Inflammatory macrophage (primary cell): Measurements from ENCODE around the gene GPC5.
"Not testable (repeated sequence)": the region's sequence is repeated elsewhere in the genome, so short reads cannot be mapped to it uniquely, and the experiment has no call there.

Experiments used
- DNase-seq, 2 donors: peaks; one replicate each; pipeline ENCODE4 v3.0.0-alpha.2; 2020 to 2022

GPC5 gene

DNA sequence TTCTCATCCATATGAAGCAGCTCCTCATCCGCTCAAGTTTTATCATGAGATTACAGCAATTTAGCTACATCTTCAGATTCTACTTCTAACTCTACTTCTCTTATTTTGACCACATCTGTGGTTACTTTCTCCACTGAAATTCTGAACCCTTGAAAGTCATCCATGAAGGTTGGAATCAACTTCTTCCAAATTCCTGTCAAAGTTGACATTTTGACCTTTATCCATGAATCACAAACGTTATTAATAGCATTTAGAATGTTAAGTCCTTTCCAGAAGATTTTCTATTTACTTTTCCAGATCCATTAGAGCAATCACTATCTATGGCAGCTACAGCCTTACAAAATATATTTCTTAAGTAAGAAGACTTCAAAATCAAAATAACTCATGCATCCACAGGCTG is 1406.5 kb downstream of the GPC5 start:
- DNase-seq: no peak

DNA sequence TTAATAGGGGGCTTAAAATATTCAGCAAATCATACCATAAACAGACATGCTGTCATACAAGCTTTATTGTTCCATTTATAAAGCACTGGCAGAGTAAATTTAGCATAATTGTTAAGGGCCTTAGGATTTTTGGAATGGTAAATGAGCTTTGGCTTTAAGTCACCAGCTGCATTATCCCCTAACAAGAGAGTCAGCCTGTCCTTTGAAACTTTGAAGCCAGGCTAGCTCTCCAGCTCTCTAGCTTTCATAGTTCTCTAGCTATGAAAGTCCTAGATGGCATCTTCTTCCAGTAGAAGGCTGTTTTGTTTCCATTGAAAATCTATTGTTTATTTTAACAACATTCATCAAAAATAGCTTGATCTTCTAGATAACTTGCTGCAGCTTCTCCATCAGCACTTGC is 1407.3 kb downstream of the GPC5 start:
- DNase-seq: no peak

DNA sequence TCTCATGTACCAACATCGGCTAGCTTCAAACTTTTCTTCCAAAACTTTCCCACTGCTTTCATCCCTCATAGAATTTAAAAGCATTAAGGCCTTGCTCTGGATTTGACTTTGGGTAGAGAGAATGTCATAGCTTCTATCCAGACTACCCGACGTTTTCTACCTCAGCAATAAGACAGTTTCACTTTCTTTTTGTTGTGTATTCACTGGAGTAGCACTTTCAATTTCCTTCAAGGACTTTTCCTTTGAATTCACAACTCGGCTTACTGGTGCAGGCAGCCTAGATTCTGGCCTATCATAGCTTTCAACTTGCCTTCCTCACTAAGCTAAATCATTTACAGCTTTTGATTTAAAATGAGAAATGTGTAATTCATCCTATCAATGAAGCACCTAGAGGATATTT is 1407.8 kb downstream of the GPC5 start:
- no peak for DNase-seq

DNA sequence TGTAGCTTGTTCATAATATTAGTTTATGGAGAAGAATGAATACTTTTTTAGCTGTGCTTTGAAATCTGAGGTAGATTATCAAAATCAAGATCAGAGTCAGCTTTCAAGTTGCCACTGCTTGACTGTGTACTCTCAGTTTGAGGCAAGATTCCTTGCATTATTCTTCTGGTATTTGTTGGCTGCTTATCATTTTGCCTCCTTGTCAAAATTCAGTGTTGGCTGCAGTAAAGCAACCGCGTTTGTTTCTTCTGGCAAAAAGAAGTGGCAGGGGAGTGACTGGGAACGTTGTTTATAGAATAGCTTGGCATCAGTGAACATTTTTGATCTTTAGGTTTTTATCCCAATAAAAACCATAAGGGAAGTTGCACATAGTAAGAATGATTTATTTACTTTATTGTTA is 1408.9 kb downstream of the GPC5 start:
- no peak for DNase-seq

DNA sequence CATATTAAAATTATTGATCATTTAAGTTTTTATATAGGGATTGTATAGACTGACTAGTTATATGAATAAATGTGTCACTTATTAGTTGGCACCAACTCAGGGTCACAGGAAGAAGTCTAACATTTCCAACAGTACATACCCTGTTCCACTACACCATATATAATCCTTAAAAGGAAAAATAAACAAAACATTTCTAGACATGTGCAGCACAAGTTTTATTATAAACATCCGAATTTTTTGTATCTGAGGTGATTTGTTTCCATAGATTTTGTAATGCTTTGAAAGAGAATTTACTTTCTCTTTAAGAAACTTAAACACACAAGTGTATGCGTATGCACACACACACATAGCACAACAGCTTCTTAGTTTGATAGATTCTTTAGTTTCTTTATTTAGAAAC is 1409.5 kb downstream of the GPC5 start:
- no peak for DNase-seq

DNA sequence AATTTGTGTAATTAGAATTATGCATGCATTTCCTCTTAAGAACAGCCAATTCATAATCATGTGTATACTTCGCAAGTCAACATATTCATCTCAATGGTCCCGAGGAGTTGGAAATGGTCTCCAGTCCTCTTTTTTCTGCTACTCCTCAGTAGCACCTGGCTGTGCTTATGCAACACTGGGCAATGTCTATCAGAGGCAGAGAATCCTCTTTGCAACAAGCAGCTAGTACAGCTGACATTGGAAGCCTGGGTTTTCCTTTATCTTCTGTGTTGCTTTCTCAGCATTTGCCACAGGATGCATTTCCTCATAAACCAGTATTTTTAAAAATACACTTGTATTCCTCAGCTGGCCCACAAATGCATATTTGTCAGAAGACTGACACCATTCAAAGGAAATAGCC is 1422.9 kb downstream of the GPC5 start:
- no peak for DNase-seq

DNA sequence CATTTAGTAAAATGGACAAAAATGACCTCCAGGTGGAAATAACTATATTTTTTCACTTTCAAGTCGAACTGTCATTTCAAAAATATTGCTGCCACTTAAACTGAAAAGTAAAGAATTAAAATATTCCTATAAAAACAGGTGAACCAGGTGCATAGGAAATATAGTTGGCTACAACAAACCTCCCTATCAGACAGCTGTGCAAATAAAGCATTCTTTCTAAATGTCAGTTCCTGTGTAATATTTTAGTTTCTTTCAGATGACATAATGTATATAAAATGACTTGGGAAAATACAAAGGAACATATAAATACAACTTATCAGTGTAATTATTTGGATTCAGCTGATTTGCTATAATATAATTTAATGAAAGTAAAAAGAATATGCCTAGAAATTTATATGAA is 1424.6 kb downstream of the GPC5 start:
- no peak for DNase-seq

DNA sequence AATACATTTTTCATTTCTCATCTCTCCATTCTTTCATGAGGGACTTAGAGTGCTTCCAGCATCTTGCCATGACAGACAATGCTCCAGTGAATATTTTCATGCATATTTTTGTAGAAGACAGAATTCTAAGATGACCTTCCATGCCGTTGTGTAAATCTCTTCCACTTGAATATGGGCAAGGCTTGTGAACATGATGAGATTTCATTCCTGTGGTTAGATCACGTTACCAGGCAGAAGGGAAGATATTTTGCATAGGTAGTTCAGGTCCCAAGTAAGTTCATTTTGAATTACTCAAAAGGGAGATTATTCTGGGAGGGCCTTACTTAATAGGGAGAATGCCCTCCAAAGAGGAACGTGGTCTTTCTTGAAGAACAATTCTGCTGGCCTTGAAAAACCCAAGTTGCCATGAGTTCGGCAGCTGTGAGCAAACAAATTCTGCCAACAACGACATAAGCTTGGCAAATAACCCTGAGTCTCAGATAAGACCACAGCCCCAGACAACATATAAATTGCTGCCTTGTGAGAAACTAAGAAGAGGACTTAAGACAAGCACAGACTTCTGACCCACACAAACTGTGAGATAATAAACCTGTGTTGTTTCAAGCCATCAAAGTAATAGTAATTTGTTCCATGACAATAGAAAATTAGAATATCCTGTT is 1427.6 kb downstream of the GPC5 start:
- DNase-seq: no peak

DNA sequence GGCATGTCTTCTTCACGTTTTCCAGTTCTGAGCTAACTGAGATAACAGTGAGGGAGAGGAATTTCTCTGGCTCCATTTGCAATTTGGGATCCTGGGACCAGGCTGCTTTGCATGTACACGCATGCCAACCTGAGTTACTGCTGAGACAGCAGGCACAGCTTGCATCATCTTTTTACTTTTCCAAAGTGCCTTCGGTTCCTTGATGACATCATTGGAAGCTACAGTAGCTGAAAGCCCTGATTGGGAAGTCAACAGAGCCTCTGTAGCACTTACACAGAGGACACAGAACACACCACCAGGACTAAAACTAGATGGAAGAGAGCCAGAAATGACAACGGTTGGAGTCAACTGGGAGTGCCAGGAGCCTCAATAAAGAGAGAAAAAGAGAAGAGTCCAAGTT is 1429.1 kb downstream of the GPC5 start:
- DNase-seq: no peak

DNA sequence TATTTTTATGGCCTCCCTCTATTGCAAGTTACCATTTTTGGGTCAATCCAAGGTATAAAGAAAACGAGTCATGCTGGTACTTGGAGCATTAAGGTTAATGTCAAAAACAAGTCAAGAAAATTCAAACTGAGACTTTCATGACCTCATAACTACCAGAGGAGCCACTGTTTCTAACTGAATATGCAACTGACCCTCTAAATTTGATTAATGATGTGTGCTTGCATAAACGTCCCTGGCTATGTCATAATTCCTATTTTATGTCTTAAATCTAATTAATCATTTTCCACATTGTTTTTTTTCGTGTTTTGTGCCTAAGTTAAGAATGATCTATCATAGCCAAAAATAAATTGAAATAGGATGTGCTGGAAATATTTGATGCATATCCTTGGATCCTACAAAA is 1431.5 kb downstream of the GPC5 start:
- DNase-seq: no peak

DNA sequence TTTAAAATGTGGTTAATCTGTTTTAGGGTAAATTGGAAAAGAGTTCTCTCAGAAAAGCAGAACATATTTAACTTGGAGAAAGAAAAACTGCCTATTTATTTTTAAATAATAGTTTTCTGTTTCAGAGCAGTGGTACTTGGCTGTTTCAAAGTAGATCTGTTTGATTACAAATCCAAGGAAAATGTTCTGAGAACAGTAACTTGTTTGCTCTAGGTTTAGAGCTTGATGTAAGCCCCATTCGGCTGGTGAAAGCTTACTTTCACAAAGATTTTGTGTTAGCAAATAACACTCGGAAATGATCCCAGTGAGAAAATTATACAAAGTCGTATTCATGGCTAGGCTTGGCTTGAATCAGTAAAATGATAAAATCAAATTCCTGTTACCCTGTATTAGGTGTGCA is 1432.4 kb downstream of the GPC5 start:
- no peak for DNase-seq

DNA sequence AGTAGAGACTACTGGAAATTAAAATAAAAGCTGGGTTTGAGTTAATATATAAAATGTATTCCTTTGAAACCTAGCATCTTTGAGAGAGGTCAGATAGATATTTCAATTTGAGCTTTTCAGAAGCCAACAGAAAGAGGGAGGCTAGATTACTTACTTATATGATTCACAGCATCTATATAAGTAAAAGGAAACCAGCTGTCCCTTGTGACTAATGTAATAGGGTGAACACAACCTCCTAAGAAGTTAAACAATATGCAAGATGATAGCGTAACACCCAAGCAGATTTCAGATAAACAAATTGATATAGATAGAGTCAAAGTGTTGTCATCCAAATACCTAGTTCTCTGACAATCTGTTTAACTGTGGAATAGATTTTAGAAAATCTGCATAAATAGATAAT is 1434.7 kb downstream of the GPC5 start:
- DNase-seq: no peak

DNA sequence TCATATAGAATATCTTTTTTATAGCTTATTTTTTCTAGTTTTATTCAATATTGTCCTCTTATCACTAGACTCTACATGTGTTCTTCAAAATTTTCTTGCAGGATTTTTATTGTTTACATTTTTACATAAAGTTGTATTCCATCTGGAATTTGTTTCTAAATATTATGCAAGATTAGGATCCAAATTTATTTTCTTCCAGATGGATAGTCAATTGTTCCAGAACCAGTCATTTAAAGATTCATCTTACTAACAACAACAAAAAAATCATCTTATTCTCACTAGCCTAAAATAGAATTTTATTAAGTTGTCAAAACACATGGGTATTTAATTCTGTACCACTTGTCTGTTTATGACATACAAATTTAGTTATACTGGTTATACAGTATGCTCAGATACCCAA is 1437.8 kb downstream of the GPC5 start:
- no peak for DNase-seq

DNA sequence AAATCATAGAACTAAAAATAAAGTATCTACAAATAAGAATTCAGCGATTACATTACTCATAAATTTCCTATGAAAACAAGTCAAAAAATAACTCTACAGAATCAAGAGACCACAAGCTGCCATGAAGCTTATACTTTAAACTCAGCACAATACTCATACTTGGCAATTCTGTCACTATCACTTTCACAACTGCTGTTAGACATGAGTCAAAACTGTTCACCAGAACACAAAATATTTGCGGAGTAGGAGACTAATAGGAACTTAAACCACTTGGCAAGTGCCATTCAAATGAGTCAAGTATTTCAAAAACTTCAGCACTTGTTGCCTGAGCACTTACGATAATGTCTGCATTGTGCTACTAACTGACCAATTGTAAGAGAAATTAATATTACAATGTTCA is 1440.4 kb downstream of the GPC5 start:
- DNase-seq: no peak

DNA sequence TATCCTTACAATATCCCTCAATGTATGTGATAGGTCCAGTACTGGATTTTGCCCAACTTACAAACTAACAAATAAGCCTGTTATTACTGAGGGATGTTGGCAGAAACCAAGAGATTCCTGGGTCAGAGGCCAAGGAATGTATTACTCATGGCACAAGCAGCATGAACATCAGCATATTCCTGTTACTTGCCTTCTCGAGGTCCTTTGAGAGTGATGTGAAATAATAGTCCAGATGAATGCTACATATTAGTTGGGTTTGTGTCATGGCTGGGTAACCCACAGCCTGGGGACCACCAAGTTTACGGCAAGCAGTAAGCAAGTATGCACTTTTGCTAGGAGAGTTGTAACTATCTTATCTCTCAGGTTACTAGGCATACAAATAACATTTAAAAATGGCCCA is 1443.7 kb downstream of the GPC5 start:
- no peak for DNase-seq

DNA sequence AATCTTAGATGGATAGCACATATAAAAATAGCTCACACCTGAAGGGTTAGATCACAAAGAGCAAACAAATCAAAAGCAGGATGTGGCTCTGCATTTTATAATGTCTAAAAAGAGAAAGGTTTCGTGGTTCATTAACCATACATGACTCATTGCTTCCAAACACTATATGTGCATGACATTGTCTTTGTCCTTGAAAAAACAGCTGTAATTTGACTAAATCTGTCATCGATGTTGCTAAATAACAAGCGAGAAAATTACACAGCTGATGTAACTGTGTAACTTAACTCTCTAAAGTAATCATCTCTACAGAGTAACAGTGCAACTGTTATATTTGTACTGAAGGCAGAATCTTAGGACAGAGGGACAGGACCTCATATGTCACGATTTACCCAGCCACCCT is 1445.1 kb downstream of the GPC5 start:
- DNase-seq: no peak

DNA sequence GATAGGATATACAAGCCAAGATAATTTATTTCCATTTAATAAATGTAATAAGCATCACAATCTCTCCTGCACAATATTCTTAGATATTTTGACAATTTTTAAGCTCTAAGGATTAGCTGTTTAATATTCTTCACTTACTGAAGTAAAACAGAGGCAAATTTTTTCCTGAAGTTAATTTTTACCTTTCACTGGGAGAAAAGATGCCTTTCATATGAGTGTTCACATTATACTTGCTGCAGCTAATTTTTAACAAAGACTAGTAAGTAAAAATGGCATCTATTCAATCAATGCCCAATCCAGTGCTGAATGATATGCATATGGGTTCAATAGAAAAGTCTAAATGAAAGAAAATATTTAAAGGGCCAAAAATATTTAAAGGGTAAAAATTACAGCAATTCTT is 1451.0 kb downstream of the GPC5 start:
- no peak for DNase-seq

DNA sequence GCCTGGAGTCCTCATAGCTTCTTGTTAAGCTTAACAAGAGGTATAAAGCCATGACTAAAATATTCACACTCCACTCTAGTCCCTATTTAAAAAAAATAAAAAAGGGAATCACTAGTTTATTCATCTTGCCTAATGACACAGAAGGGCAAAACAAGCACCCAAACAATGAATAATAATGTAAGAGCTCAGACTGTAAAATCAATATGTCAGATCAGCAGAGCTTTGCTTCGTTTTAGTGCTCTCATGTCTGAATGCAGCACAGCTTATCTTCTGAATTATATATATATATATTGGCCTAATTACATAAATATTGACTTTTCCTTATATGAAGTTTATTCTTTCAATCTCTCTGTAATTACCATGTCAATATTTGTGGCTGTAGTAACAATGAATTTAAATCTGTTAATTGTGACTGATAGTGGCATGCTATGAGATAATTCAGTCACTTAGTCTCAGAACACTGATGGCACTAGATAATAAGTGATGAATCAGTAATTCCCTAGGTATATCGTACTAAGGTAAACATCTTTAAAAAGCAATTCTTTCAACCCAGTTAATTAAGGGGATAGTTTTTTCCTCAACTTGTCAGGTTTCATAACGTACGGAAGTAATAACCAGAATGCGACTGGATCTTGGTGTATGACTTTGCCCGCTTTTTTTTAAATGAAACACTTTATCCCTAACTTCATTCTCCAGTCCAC is 1466.3 kb downstream of the GPC5 start:
- DNase-seq: no peak

DNA sequence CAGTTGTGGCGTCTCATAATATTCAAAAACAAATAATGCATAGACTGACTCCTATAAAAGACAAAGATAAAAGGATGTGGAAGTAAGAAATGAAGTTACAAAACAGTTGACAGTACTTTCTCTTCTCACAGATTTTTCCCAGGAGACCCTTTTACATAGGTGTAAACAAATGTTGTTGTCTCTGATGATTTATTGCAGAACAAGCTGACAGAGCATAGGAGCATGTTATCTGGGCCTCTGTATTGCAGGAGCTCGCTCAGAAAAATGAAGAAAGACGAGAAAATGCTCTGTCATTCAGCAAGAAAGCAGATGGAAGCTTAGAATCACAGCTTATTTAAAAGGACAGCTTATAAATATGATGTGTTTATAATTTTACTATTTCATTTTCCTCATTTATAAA is 1474.6 kb downstream of the GPC5 start:
- DNase-seq: no peak

DNA sequence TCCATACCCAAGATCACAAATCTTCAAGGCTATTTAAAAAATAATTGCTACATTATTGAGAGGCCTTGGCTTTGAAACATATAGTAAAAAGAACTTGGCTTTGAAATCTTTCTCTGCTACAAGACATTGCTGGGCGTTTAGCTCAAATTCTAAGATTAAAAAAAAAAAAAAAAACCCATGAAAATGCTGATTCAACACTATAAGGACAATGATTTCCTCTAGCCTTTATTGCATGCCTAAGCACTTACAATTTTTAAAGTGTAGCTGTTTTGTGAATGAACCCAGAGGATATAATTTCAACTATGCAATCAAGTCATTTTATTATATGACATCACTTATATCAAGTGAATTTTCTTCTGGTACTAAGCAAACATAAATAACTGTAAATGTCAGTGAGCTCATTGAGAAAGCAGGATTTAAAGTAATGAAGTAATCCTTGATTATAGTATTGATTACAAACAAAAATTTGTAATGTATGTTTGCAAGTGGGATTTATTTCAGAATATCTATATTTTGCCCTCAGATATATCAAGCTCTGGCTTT is 1488.2 kb downstream of the GPC5 start:
- DNase-seq: no peak

DNA sequence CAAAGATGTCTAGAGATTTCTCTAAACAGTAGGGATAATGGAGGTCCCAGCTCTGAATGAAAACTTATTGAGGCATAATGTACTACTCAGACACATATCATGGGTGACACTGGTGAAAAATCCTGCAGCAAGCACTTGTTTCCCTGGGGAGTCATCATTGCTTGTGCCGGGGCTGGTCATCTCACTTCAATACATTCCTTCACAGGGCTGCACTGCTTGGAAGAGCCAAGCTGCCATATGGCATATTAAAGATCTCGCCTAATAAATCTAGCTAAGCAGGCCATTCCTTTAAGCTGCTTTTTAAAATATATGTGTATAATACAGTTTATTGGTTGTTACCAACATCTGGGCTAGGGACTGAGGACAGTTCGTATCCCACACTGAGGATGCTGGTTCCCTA is 1496.0 kb downstream of the GPC5 start:
- no peak for DNase-seq

DNA sequence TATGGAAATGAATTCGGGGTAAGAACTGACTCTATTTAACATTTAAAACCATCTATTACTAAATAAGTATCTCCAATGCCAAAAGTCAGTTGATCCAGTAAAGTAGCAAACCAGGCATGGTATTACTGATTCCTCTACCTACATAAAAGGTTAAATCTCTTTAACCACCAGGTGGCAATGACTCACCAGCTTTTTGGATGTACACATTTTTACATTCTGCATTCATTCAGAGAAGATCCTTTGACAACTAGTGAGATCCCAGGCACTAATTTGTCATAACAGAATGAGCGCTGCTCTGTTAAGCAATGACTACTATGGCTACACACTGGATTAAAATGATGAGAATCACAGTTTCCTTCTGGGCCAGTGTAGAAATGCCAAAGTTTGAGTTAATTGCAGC is 1498.4 kb downstream of the GPC5 start:
- no peak for DNase-seq

DNA sequence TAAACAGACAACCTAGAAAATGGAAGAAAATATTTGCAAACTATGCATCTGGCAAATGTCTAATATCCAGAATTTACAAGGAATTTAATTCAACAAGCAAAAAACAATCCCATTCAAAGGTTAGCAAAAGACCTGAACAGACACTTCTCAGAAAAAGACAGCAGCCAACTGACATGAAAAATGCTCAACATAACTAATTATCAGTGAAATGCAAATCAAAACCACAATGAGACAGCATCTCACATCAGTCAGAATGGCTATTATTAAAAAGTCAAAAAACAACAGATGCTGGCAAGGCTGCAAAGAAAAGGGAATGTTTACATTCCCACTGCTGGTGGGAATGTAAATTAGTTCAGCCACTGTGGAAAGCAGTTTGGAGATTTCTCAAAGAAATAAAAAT is 1500.5 kb downstream of the GPC5 start:
- DNase-seq: not testable (repeated sequence)

DNA sequence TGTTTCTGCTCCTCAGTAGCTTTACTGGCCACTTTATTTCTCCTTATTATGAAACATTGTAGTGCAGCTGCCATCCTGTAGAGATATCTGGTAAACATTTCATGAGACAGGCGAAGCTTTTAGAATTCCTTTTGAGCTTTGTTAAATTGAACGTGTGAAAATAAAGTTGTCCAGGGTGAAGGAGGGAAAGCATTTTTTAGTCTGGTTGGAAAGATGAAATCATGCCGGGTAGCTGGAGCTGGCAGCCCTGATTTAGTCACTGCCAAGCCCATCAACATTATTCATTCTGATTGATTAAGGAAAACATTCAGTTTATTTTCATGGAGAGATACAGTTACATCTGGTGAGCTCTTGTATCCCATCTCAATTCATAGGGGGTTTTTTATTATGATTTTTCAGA is 1502.0 kb downstream of the GPC5 start:
- DNase-seq: no peak

DNA sequence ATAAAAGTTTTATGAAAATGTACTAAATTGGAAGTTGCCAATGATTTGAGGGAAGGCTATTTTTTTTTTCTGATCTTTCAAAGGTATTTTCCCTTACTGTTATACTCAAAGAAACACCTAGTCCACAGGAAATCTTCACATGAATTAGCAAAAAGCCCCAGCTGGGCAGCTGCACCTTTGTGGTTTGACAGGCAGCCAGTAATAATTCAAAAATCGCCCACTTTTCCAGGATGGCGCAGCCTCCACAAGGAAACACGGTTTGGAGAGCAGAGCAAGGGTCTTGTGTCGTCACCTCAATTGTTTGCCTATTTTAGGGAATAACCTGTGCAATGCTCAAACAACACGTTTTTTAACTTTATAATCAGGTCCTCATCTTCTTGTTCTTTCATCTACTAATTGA is 1503.3 kb downstream of the GPC5 start:
- DNase-seq: no peak
